Measurements from ENCODE around the gene SNUPN. TPM values are rescaled to one million over a fixed set of nuclear protein-coding genes. Genes with fewer than 3 reads are reported as not detected.

The SNUPN gene
- total and polyA plus RNA-seq, 10 of the 15 experiments (the other 5 are each of a cell fraction or from before 2014, with no cell fraction given) = 19.0 to 50.3 (median 32.5) TPM

DNA sequence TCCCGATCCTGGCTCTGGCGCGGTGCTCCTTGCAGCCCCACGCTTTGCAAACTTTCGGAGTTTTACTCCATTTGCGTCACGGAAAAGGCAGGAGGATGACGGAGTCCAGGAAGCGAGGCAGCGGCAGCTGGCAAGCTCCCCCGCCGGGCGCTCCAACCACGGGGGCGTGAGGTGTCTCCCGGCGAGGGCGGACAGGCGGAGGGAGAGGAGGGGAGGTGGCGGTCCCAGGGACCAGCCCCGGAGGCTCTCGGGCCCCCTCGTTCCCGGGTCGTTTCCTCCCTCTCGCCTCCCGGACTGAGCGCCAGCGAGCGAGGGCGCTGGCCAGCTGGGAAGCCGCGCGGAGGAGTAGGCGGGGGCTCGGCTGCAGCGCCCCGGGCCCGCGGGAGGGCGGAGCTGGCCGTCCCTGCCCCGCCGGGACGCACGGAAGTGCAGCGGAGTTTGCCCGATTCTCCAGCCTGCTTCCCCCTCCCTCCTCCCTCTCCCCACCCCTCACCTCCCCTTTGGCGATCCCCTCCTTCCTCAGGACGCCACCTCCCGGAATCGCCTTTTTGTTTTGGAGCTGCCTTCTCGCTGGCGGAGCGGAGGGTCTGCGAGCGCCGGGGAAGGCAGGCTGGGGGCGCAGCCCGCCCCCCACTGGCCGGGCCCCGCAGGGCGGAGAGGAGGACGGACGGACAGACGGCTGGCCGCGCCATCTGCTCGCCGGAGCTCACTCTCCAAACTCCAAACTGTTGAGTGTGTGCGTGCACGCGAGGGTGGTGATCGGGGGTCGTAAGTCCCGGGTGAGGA, 22.0 kb upstream of the SNUPN start, which contains the start of gene SNX33 (continued):
- TF ChIP-seq RB1 (IDR thresholded peaks at IDR 0.05; ENCODE audit: borderline replicate concordance) (0 out of 2 replicates have a peak, but pooled peaks have one; percentile 5), CUX1 (IDR thresholded peaks at IDR 0.05; ENCODE audit: insufficient replicate concordance, low read depth, low read length) (no peak), HSF1 (IDR thresholded peaks at IDR 0.05; ENCODE audit: low read depth, low read length) (no peak), DPF2 (IDR thresholded peaks at IDR 0.05) (peak; percentile 57; the same call in 1 of the 2 replicates), USF2 (IDR thresholded peaks at IDR 0.05; ENCODE audit: borderline replicate concordance, low read depth, low read length) (no peak), IKZF2 (IDR thresholded peaks at IDR 0.05) (peak; percentile 51 to 64; a peak in 3 of 4 replicates), CREB1 (IDR thresholded peaks at IDR 0.05; ENCODE audit: low read depth) (0 out of 2 replicates have a peak, but pooled peaks have one; percentile 25), EP300 (IDR thresholded peaks at IDR 0.05; ENCODE audit: borderline replicate concordance in 1 of 2, control insufficient read depth in 1 of 2, low read depth in 2 of 2, low read length in 2 of 2) (0 out of 4 replicates have a peak, but pooled peaks of 1 of the 2 experiments have one; percentile 23), ZSCAN29 (IDR thresholded peaks at IDR 0.05) (no peak), CHD2 (IDR thresholded peaks at IDR 0.05; ENCODE audit: borderline replicate concordance, low read depth, low read length) (0 out of 2 replicates have a peak, but pooled peaks have one; percentile 36), NBN (IDR thresholded peaks at IDR 0.05) (no peak), FOS (IDR thresholded peaks at IDR 0.05; ENCODE audit: borderline replicate concordance, extremely low read depth, insufficient read length) (no peak), KAT2A (conservative IDR thresholded peaks at IDR 0.05; ENCODE audit: control insufficient read depth, low read depth, low read length) (no peak), SPI1 (IDR thresholded peaks at IDR 0.05; ENCODE audit: borderline replicate concordance, insufficient read depth, low read depth, low read length) (no peak), ZBED1 (IDR thresholded peaks at IDR 0.05; ENCODE audit: borderline replicate concordance) (no peak), NRF1 (conservative IDR thresholded peaks at IDR 0.05; ENCODE audit: low read depth, low read length) (no peak), YY1 (IDR thresholded peaks at IDR 0.05; ENCODE audit: low read depth, low read length) (peak; percentile 10; the same call in 1 of the 2 replicates), NFYB (IDR thresholded peaks at IDR 0.05; ENCODE audit: insufficient read depth, low read depth, low read length) (no peak), MYB (IDR thresholded peaks at IDR 0.05; ENCODE audit: borderline replicate concordance, low read depth, low read length) (no peak), MYC (IDR thresholded peaks at IDR 0.05; ENCODE audit: insufficient read depth, insufficient read length, insufficient replicate concordance, low read length, severe bottlenecking) (no peak)
